ENCODE data around the gene RGS7. TPM values are rescaled to one million over a fixed set of nuclear protein-coding genes. Genes with fewer than 3 reads are reported as not detected.
"Not testable (repeated sequence)": the region's sequence is repeated elsewhere in the genome, so short reads cannot be mapped to it uniquely, and the experiment has no call there.

Gene RGS7
- total RNA-seq, 4 donors from 2014 or later, result 0.27 TPM; not detected in 3

GRCh38 chr1:241097479-241097878 is 259.5 kb downstream of the RGS7 start:
- Histone ChIP-seq H3K27ac (no peak overlapping the region), H3K36me3 (no peaks in the 10 kb centered on the region), H3K9me3 (no peaks in the 10 kb centered on the region), H3K4me3 (no peak overlapping the region), H3K27me3 (no peaks in the 10 kb centered on the region), H3K4me1 (no peaks in the 10 kb centered on the region)
- 93 to 97% methylated on average over 5 of the region's 5 CpGs for WGBS, 2 donors (ENCODE audit: low coverage in 1 of 2)
- TF ChIP-seq POLR2AphosphoS5 (IDR thresholded peaks at IDR 0.05) (no peak), EP300 (IDR thresholded peaks at IDR 0.05) (no peak), CTCF (IDR thresholded peaks at IDR 0.05) (no peak), POLR2A (IDR thresholded peaks at IDR 0.05) (no peak)
- no peak for ATAC-seq

GRCh38 chr1:241096982-241097381 is 260.0 kb downstream of the RGS7 start:
- Histone ChIP-seq H3K4me3 (no peak overlapping the region), H3K4me1 (no peaks in the 10 kb centered on the region), H3K27ac (no peak overlapping the region), H3K27me3 (no peaks in the 10 kb centered on the region), H3K36me3 (no peaks in the 10 kb centered on the region), H3K9me3 (no peaks in the 10 kb centered on the region)
- TF ChIP-seq POLR2A (IDR thresholded peaks at IDR 0.05) (no peak), CTCF (IDR thresholded peaks at IDR 0.05) (no peak)
- WGBS, 2 donors (ENCODE audit: low coverage in 1 of 2), result 63 to 70% methylated on average over 3 to 4 of the region's 4 CpGs
- ATAC-seq, result no peak

GRCh38 chr1:241095847-241096246 is 261.2 kb downstream of the RGS7 start:
- Histone ChIP-seq H3K27me3 (no peaks in the 10 kb centered on the region), H3K36me3 (no peaks in the 10 kb centered on the region), H3K4me1 (no peaks in the 10 kb centered on the region), H3K4me3 (no peak overlapping the region), H3K9me3 (no peaks in the 10 kb centered on the region), H3K27ac (no peak overlapping the region)
- no peak for ATAC-seq
- no peak for TF ChIP-seq POLR2A (IDR thresholded peaks at IDR 0.05)
- no peak for TF ChIP-seq EP300 (IDR thresholded peaks at IDR 0.05)
- no peak for TF ChIP-seq CTCF (IDR thresholded peaks at IDR 0.05)
- no peak for TF ChIP-seq POLR2AphosphoS5 (IDR thresholded peaks at IDR 0.05)
- 88 to 97% methylated on average over 5 to 6 of the region's 6 CpGs for WGBS, 2 donors (ENCODE audit: low coverage in 1 of 2)

- TF ChIP-seq POLR2AphosphoS5 (IDR thresholded peaks at IDR 0.05), result no peak
- no peak for TF ChIP-seq CTCF (IDR thresholded peaks at IDR 0.05)
- TF ChIP-seq EP300 (IDR thresholded peaks at IDR 0.05), result no peak
- no peak for TF ChIP-seq POLR2A (IDR thresholded peaks at IDR 0.05)
- Histone ChIP-seq H3K4me3 (no peak overlapping the region), H3K36me3 (no peaks in the 10 kb centered on the region), H3K27me3 (no peaks in the 10 kb centered on the region), H3K9me3 (no peaks in the 10 kb centered on the region), H3K4me1 (no peaks in the 10 kb centered on the region), H3K27ac (no peak overlapping the region)
- ATAC-seq, result no peak
- WGBS, 2 donors (ENCODE audit: low coverage in 1 of 2), result 74% methylated on average over 2 to 3 of the region's 3 CpGs
Observed at GRCh38 chr1:241090798-241091197, 266.2 kb downstream of the RGS7 start.

- H3K4me1 ChIP-seq, ATAC-seq, H3K36me3 ChIP-seq, H3K27me3 ChIP-seq, H3K27ac ChIP-seq, H3K4me3 ChIP-seq, H3K9me3 ChIP-seq: not testable (repeated sequence)
- WGBS, 2 donors (ENCODE audit: low coverage in 1 of 2), result 67 to 75% methylated on average over 1 of the region's 1 CpG
Observed at GRCh38 chr1:241089066-241089465, 267.9 kb downstream of the RGS7 start.

- H3K4me3 ChIP-seq, ATAC-seq, H3K4me1 ChIP-seq, H3K36me3 ChIP-seq, H3K27me3 ChIP-seq, H3K9me3 ChIP-seq, H3K27ac ChIP-seq: not testable (repeated sequence)
- WGBS, 2 donors (ENCODE audit: low coverage in 1 of 2), result 74 to 82% methylated on average over 2 of the region's 2 CpGs
Observed at GRCh38 chr1:241088075-241088474, 268.9 kb downstream of the RGS7 start.

Data from gastroesophageal sphincter (tissue), 4 donors.